ENCODE data around the gene DAB2IP.
"Not testable (repeated sequence)": the region's sequence is repeated elsewhere in the genome, so short reads cannot be mapped to it uniquely, and the experiment has no call there.

The DAB2IP gene

DNA sequence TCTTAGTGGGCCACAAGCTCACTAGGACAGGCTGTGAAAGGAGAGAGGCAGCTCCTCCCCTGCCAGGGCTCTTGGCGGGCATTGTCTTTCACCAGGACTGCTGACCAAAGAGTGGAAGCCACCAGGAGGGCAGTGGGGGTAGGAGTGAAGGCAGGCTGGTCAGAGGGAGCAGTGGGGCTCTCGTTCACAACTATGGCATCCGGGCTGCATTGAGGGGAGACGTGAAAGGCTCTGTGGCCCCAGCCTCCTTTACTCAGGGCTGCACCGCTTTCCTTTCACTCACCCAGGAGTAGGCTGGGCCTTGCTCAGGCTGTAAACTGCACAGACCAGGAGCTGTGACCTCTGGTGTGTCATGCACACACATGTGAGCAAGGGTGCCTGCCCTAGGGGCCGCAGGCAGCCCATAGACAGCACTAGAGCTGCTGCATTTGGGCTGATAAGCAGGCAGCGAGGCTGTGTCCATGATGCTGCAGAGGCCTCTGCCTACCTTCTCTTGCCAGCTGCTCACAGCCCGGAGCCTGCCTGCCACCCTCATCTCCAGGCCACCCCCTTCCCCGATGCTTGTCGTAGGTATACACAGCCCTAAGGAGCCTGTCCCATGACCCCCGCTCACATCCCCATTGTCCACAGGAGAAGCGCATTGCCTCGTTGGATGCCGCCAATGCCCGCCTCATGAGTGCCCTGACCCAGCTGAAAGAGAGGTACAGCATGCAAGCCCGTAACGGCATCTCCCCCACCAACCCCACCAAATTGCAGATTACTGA lies 130.4 kb downstream of the DAB2IP start:
- DNase-seq = no peak

DNA sequence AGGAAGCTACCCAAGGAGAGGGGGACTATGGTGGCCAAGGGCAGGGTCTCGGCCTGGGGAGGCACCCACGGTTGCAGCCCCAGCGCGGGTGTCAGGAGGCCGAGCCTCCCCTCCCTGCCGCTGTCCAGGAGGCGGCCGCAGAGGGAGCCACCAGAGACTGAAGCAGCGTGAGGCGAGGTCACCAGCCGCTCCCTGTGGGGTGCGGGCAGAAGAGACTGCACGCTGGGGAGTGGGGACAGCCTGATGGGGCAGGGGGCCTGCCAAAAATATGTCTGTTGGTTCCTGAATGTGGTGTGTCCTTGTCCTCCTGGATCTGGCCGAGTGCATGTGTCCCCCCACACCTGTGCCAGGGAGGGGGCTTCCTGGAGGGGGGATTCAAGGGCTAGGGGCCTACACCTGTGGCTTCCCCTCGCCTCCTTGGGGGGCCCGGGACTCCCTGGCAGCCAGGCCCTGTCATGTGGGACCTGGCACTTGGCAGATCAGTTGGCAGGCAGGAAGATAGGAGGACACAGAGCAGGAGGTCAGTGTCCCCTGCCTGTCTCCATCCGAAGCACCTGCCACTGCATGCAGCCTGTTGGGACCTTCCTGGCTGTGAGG lies 131.2 kb downstream of the DAB2IP start:
- no peak for DNase-seq

DNA sequence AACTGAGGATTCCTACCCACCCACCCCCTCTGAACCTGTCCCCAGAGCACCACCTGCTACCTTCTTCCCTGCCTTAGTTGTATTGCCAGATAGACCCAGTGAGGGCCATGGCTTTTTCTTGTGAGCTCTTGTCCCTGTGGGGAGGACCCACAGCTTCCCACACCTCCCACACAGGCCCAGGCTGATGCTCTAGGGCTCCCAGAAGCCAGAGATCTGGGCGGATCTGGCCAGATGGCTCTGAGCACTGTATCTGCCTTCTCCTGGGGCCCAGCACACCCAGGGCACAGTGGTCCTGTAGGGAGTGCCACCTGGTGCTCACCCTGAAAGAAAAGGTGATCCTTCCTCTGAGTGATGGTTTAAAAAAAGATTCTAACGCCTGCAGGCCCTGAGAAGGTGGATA lies 131.7 kb downstream of the DAB2IP start:
- DNase-seq = no peak

DNA sequence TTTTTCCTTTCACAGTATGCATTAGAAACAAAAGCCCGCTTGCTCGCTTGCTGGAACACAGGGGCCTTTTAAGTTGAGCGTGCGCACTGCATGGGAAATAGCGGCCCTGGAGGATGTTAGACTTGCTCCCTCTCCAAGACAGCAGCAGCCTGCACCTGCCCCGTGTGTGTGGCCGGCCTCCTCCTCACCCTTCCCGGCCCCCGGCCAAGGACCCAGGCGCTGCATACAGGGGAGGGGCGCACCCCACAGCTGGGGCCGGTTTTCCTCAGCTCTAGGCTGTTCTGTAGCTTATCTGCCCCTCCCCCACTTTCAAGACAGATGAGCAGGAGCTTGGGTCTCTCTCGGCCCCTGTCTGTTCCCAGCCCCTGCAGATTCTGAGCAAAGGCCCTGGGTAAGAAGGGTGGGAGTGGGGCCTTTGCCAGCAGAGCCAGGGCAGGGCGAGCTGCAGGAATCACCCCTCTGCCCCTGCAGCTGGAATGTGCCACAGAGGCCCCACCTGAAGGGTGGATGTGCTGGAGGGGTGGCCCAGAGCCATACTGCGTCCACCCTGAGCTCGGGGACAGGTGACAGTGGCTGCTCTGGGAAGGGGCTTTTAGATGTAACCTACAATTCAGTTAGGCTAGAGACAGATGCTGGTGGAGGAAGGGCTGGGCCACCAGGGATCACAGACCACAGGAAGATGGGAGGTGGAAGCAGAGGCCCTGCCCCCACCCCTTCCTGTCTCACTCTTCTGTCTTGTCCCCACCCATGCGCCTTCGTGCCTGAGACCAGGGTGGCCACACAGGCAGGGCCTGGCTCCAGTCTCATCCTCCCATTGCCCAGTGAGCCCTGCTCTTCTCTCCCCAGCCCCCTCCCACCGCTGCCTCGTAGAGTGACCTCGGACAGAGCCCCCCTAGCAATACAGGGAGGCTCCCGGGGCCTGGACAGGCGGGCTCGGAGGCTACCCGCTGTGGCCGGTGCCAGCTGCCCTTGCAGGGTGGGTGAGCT lies 132.4 kb downstream of the DAB2IP start:
- no peak for DNase-seq

DNA sequence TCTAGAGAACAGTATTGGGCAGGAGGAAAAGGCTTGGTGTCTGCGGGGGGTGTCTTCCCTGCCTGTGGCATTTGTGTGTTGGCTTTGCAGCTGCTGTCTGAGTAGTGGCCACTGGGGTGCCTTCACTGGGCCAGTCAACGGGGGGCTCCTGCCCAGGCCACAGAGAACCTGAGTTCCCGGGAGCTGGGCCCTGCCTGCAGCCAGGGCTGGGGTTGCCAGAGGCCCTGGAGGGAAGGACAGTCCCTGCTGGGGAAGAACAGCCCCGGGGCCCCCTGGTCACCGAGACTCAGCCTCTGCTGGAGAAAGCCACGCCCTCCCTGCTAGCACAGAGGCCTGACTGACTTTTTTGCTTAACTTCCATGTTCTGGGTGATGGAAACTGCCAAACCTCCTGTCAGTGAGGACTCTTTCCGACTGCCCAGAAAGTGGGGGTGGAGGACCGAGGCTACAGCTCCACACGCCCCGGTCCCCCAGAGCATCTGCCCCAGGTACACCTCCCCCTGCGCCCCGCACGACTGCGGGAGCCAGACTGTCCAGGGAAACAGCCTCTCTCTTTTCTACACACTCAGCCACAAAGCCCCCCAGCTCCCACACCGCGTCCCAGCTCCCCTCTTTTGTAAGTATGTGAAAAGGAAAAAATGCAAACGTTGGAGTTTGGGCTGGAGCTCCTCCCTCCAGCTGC lies 133.4 kb downstream of the DAB2IP start:
- no peak for DNase-seq

DNA sequence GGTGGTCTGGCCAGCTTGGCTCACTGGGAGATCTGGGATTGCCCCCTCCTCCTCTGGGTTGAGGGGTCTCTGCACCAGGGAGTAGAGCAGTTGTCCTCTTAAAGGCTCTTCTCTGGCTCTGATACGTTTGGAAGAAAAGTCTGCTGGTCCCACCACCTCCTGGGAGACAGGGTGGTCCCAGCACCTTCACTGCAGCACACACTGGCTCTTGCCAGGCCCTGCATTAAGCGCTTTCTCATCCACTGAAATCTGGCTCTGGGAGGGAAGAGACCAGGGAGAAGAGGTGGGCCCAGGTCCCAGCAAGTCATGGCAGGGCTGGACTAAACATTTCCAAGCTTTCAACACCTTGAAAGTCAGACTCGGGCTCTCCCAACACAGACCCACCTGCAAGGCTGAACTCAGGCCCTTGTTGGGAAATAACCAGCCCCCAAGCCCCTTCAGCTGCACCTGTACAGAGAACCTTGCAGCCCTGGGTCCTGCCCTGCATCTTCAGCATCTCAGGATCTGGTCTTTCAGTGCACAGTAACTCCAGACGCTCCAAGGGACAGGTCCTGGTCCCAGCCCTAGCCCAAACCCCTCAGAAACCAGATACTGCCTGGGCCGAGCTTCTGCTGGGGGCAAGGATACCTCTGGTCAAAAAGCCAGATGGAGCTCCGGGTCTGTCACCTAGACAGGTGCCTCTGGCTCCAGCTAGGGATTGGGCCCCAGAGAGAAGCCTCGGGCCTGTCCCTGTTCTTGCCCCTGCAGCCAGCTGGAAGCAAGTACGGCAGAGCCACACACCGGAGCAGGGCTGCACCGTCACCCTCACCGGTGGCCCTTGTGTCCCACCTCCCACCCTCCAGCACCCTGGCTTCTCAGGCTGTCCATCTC lies 134.5 kb downstream of the DAB2IP start:
- DNase-seq = no peak

DNA sequence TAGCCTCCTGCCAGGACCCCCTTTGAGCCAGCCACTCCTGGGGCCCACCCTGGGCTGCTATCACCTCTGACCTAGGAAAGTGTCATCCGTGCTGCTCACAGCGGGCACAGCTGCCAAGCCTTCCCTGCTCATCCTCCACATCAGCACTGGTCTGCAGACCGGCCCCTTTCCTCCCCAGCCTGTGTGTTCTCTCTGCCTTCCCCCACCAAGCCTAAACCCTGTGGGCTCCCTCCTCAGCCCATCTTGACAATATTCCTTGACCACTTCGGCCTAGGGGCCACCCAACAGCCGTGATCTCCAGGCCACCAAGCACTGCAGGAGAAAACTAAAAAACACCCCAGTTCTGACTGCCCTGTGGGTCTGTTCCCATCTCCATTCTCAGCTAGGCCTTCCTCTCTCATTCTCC lies 135.1 kb downstream of the DAB2IP start:
- no peak for DNase-seq

DNA sequence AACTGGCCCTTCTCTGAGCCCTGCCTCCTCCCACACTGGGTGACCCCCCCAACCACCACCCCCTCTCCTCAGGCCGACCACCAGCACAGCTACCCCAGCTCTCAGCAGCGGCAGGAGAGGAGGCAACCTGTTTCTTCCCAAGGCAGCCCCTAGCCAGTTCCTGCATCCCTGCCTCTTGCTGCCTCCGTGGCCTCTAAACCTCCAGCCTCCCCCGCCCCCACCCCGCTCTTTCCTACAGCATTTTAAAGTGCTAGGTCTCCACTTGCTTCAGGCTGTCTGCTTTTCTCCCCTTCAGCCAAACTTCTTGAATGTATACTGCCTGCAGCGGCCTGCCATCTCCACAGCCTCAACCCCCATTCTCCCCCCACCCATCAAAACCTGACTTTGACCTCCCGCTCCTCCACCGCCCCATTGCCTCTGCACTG lies 135.6 kb downstream of the DAB2IP start:
- DNase-seq = no peak

DNA sequence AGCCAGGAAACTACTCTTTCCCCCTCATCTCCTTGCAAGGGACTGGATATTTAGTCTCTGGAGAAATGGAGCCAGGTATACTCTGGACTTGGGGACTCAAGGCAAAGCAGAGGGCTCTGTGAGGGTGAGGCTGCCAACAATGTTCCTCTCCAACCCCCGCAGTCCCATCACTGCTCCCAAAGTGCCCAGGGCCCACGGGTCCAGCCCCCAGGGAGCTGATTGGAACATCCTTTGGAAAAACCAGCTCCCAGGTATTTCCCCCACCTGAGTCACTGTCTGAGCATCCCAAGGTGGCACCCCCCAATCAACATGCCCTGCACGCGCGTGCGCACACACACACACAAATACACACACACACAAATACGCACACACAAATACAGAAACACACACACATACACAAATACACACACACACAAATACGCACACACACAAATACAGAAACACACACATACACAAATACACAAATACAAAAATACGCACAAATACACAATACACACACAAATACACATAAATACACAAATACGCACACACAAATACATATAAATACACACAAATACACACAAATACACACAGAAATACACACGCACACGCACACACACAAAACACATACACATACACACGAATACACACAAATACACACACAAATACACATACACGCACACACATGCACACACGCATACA lies 137.4 kb downstream of the DAB2IP start:
- DNase-seq = no peak

DNA sequence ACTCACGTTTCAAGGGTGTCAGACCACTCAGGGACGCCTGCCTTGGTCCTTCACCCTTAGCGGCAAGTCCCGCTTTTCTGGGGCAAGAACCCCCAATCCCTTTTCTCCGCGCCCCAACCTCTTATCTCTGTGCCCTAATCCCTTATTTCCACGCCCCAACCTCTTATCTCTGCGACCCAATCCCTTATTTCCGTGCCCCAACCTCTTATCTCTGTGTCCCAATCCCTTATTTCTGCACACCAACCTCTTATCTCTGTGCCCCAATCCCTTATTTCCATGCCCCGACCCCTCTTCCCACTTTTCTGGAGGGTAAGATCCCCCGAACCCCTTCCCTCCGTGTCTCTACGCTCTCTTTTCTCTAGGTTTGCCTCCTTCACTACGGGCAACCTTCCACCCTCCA lies 139.4 kb downstream of the DAB2IP start:
- no peak for DNase-seq

DNA sequence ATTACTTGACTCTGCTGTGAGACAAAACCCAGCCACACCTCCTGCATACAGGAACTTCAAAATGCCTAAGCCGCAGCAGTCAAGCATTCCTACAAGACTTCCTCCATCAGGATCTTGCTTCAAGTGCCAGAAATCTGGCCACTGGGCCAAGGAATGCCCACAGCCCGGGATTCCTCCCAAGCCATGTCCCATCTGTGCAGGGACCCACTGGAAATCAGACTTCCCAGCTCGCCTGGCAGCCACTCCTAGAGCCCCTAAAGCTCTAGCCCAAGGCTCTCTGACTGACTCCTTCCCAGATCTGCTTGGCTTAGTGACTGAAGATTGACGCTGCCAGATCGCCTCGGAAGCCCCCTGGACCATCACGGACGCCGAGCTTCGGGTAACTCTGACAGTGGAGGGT lies 141.0 kb downstream of the DAB2IP start:
- not testable (repeated sequence) for DNase-seq

DNA sequence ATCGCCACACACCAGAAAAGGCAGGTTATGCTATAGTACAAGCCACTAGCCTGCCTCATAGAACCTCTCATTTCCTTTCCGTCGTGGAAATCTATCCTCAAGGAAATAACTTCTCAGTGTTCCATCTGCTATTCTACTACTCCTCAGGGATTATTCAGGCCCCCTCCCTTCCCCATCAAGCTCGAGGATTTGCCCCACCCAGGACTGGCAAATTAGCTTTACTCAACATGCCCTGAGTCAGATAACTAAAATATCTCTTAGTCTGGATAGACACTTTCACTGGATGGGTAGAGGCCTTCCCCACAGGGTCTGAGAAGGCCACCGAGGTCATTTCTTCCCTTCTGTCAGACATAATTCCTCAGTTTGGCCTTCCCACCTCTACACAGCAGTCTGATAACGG lies 142.9 kb downstream of the DAB2IP start:
- not testable (repeated sequence) for DNase-seq

DNA sequence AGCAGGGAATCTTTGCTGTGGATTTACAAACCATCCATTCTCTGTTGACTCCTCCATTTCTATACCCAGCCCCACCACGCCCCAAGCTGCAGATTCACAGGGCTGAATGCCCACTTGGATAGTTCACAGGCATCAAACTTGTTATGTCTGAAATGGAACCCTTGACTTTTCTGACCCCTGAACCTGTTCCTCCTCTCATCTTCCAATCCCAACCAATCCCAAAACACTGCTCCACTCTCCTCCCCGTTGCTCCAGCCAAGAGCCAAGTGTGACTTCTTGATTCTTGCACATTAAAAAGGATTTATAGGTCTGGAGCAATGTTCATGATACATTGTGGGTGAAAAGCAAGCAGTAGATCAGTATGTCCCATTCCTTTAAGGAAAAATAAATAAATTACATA lies 145.6 kb downstream of the DAB2IP start:
- no peak for DNase-seq

DNA sequence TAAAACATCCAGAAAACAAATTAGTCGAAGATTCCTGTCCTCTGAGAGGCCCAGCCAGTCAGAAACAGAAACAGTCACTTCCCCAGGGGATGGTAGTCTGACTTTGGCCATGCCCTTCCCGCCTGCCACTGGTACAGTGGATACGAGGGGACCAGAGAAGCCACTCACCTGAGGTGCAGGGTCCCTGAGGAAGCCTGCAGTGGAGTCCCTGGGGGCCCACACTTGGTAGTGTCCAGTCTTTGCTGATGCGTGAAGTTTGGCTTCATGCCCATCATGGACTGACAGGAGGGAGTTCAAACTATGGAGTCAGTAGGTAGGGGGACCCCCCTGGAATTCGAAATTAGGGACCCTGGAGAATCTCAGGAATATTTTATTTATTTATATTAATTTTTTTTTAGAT lies 147.5 kb downstream of the DAB2IP start:
- DNase-seq = no peak

DNA sequence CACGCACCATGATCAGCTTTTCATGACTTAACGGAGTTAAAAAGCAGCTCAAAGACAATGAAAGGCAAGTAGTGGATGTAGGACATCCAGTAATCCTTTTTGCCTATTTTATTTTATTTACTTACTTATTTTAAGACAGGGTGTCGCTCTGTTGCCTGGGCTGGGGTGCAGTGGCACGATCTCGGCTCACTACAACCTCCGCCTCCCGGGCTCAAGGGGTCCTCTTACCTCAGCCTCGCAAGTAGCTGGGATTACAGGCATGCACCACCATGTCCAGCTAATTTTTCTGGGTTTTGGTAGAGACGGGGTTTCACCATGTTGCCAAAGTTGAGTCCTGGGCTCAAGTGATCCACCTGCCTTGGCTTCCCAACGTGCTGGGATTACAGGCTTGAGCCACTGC lies 148.9 kb downstream of the DAB2IP start:
- no peak for DNase-seq

DNA sequence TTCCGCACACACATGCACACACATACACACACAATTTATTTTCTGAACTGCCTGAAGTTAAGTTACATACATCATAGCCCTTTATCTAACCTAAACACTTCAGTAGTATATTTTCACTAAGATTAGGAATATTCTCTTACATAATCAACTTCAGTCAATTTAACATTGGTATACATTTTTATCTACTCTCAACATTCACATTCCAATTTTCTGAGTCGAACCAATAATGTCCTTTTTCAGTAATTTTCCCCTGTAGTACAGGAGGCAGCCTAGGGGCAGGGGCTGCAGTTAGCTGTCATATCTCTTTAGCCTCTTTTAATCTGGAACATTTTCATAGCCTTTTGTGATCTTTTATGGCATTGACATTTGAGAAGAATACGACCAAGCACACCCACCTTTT lies 150.1 kb downstream of the DAB2IP start:
- no peak for DNase-seq

DNA sequence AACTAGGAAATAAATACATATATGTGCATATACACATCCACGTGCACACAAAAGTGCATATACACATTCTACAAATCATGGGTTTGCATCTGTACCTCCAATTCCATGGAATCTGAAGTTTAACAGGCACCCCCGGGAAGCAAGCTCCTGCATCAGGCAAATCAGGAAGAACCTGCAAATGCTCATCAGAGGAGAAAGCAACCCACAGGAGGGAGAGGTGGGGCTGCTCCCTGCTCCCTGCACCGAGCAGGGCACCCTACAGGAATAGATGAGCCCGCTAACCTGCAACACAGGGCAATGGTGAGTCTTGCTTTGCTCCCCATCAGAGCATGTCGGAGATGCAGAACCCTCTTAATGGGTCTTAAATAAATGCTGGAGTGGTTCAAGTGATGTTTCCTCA lies 151.3 kb downstream of the DAB2IP start:
- no peak for DNase-seq

DNA sequence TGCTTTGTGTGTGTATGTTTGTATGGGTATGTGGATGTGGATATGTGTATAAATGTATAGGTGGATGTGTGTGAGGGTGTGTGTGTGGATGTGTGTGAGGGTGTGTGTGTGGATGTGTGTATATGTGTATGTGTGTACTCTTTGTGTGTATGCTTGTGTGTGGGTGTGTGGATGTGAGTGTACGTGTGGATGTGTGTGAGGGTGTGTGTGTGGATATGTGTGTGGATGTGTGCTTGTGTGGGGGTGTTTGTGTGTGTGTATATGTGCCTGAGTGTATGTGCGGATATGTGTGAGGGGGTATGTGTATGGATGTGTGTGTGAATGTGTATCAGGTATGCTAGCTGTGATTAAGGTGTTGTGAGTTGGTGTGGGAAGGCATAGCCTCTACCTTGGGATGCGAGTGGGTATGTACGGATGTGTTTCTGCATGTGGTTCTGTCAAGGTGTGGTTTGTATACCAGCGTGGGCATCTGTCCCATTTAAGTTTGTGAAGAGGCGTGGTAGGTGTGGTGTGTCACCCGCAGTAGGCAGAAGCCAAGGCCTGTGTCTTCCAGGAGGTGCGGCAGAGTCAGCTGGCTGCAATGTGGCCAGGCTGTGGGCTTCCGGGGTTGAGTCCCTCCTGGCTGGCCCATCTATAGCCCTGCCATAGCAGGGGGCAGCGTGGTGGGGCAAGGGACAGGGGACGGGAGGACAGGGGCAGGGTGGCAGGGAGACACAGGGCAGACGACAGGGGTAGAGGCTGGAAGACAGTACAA lies 155.8 kb downstream of the DAB2IP start:
- DNase-seq = no peak

DNA sequence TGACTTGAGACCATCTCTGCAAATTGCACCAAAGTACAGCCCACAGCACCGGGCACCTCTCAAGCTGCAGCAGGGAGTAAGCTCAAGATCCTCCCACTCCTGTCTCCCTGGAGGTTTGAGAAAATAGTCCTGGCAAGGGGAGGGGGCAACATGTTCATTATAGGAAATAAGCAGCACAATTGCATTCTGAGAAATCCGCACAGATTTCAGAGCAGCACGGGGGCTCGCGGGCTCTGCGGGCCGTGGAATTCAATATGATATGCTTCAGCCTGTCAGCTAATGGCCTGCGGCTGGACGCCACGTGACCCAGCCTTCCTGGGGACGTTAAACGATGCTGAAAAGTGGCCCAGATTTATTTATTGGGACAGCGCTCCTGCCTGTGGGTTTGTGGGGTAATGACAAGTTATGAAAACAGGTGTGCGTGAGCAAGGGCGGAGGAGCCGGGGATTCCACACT lies 156.4 kb downstream of the DAB2IP start:
- peak in 1 of 2 experiments; percentile 25 for DNase-seq

DNA sequence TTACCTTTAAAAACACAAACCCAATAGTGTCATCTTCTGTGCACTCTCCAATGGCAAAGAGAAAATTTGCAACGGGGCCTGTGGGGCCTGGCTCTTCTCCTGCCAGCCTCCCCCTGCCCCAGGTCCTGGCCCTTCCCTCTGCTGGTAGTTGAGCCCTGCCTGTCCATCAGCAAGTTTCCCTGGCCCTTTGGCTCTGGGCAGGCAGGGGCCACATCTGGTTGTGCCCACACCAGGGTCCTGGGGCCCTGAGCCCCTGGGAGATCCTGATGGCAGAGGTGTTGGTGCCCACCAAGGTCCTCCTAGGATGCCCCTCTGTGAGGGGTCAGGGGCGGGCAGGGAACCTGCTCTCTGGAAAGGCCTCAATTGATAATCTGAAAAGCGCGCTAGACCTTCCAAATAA lies 157.3 kb downstream of the DAB2IP start:
- DNase-seq = no peak
